LHCN-M2 (cell line): ENCODE results near the gene OR4N2. TPM values are rescaled to one million over a fixed set of nuclear protein-coding genes. Genes with fewer than 3 reads are reported as not detected.
A peak's percentile ranks its signal among the peaks of the same experiment; 100 is the strongest.
"Not testable (repeated sequence)": the region's sequence is repeated elsewhere in the genome, so short reads cannot be mapped to it uniquely, and the experiment has no call there.

Source experiments
- DNase-seq: peaks from one replicate; pipeline ENCODE4 v3.0.0-alpha.2; 2012; ENCODE audit warnings: low read depth
- total RNA-seq: library from RNA; depleted of rRNA; stranded (reverse); fragments of >200 nt; gene quantifications from 2 replicates; pipeline ENCODE4 v1.2.3, GENCODE V29; 2014; rRNA removed

OR4N2 gene
- total RNA-seq, 1 experiment from 2014 or later = not detected

DNA sequence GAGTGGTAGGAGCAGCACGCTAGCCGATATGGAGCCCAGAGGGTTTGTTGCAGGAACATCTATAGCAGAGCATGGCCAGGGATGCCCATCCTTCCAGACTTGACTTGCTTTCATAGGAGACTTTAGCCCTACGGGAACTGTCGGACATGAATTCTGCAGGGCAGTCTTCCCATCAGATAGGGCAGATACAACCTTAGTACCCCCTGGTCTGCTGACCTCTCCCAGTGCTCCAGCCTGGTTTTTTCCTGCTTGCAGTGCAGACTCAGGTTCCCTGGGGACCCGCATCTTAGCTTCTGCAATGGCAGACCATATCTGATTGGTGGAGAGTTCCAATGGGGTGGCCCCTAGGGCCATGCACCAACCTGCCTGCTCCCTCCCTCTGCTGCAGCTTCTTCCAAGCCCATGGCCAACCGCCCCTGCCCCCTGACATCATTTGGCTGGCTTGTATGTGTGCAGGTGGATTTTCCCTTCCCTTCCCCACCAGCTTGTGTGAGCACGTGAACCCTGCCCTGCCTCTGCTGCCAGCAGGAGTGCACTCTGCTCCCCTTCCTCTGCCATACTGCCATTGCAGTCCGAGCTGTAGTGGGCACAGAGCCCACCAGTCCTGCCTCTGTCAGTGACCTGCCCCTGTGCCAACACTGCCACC lies 30.8 kb downstream of the OR4N2 start:
- DNase-seq = not testable (repeated sequence)

DNA sequence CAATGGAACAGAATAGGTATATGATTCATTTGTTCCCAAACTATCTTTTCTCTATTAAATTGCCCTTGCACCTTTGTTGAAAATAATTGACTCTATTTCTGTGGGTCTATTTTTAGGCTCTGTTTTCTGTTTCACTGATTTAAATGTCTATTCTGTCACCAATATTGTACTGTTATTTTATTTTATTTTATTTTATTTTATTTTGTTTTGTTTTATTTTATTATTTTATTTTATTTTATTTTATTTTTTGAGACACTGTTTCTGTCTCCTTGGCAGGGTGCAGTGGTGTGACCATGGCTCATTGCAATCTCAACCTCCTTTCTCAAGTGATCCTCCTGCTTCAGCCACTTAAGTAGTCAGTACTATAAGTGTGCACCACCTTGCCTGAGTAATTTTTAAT lies 34.9 kb downstream of the OR4N2 start:
- DNase-seq = no peak

DNA sequence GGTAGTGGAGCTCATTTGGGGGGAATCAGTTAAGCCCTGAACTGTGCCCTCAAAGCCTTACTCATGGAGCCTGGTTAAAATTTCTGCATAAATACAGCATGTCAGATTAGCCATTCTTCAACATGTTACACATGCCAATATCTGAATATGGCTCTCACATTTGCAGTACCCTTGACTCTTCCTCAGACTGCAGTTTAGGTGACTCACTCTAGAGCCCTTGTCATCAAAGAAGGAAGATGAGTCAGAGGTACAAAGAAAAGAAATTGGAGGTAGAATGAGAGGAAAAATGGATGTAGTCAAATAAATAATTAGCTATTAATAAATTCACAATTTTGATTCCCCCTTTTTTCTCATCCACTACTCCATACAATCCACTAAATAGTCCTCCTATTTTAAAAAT lies 47.8 kb downstream of the OR4N2 start:
- DNase-seq = peak; percentile 62

DNA sequence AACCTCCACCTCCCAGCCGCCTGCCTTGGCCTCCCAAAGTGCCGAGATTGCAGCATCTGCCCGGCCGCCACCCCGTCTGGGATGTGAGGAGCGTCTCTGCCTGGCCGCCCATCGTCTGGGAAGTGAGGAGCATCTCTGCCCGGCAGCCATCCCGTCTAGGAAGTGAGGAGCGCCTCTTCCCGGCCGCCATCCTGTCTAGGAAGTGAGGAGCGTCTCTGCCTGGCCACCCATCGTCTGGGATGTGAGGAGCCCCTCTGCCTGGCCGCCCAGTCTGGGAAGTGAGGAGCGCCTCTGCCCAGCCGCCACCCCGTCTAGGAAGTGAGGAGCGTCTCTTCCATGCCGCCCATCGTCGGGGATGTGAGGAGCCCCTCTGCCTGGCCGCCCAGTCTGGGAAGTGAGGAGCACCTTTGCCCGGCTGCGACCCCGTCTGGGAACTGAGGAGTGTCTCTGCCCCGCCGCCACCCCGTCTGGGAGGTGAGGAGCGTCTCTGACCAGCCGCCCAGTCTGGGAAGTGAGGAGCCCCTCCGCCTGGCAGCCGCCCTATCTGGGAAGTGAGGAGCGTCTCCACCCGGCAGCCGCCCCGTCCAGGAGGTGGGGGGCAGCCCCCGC lies 62.6 kb downstream of the OR4N2 start:
- not testable (repeated sequence) for DNase-seq

DNA sequence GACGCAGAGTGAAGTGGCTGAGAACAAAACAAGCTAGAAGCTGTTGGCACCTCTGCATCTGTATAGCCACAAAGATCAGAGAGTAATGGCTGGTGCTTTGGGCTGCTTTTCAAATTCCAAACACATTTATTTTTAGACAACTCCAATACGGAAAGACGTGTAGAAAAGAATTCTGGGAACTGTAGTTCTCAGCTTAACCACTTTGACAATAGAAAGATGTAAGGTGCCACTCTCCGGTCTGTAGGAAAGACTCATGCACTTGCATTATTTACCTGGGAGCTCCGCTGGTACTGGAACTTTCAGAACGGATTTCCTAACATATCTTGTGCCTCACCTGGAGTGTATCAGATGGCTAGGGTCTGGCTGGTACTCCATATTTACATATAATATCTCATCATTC lies 69.6 kb downstream of the OR4N2 start:
- DNase-seq = peak; percentile 5

DNA sequence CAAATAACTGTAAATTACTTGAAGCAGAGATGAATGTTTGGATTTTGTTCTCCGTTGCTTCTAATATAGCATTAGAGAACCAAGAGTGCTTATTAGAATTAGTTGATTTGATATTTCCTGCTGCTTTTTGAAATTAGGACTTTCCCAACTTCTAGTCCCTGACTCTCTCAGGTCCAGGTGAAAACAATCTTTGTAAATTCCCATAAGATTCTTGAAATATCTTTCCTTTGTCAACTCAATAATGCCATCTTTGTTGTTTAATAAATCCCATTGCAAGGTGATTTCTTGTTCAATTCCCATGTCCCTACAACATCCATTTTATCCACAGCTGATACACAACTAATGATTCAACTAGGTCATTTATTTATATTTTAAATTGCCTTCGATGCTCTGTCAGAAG lies 71.3 kb downstream of the OR4N2 start, which contains the start of gene OR4K2:
TSS of gene OR4K2 (plus strand) at position 301 of the 400 bp plus-strand sequence. CDS start 1,126 bp downstream, outside the sequence.
- DNase-seq = no peak

DNA sequence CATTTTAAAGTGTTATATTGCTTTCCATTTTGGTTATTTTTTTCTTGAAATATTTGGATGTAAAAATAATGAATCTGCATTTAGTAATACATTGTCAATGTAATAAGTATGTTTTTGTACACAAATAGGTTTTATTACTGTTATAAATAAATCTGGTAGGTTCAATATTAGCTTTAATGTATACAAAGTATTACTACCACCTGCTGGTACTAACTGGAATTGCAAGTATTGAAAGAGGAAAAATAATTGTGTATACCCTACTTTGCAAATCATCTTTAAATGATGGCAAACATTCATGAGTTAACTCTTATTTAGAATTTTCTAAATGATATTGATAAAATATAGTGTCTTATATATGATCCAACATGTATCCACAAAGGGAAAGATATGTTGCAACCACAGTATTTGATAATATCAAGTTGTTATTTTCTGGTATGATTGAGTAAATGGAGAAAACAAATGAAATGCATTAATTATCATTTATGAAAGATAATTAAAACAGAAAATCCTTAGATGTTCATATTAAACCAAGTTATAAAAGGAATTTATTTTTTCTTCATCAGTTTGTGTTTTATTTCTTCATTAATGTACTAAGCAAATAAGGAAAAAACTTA lies 74.6 kb downstream of the OR4N2 start:
- DNase-seq = peak; percentile 36

Other genes with a start within 250 kb of the OR4N2 start
- gene OR11H2, start 89.9 kb upstream of the OR4N2 start, total RNA-seq = not detected in 2 replicates
- gene OR4Q3, start 60.2 kb upstream of the OR4N2 start, total RNA-seq = not detected in 2 replicates
- gene OR4M1, start 30.3 kb upstream of the OR4N2 start, total RNA-seq = not detected in 2 replicates
- gene OR4K2, start 71.4 kb downstream of the OR4N2 start, total RNA-seq = not detected in 2 replicates
- not detected in 2 replicates for gene OR4K5, start 116.8 kb downstream of the OR4N2 start, total RNA-seq
- gene OR4K1, start 127.1 kb downstream of the OR4N2 start, total RNA-seq = not detected in 2 replicates
- not detected in 2 replicates for gene OR4K15, start 171.8 kb downstream of the OR4N2 start, total RNA-seq
- not detected in 2 replicates for gene OR4Q2, start 198.4 kb downstream of the OR4N2 start, total RNA-seq
- gene OR4K14, start 215.5 kb downstream of the OR4N2 start, total RNA-seq = not detected in 2 replicates
- gene OR4K13, start 232.3 kb downstream of the OR4N2 start, total RNA-seq = not detected in 2 replicates